ENCODE data around the gene PHLDA3.

GRCh38 chr1:201430776-201431175 lies 38.2 kb downstream of the PHLDA3 start:
- TF ChIP-seq TAF1 (IDR thresholded peaks at IDR 0.05; ENCODE audit: low read depth, low read length) (no peak), POLR2A (IDR thresholded peaks at IDR 0.05; ENCODE audit: low read depth, low read length) (no peak), POLR2AphosphoS5 (IDR thresholded peaks at IDR 0.05; ENCODE audit: low read depth, low read length) (no peak), PAX5 (IDR thresholded peaks at IDR 0.05; ENCODE audit: insufficient read depth, low read length, severe bottlenecking) (no peak), POU2F2 (IDR thresholded peaks at IDR 0.05; ENCODE audit: low read depth, low read length) (no peak)

Data from GM12891 (cell line).